Cerebellar cortex (tissue), 1 donor: ENCODE measurements around the gene AOPEP.
"Not testable (repeated sequence)": the region's sequence is repeated elsewhere in the genome, so short reads cannot be mapped to it uniquely, and the experiment has no call there.

Source experiments
- DNase-seq: peaks from one replicate; pipeline ENCODE4 v3.0.0-alpha.2; 2015; ENCODE audit warnings: low spot score

AOPEP gene

DNA sequence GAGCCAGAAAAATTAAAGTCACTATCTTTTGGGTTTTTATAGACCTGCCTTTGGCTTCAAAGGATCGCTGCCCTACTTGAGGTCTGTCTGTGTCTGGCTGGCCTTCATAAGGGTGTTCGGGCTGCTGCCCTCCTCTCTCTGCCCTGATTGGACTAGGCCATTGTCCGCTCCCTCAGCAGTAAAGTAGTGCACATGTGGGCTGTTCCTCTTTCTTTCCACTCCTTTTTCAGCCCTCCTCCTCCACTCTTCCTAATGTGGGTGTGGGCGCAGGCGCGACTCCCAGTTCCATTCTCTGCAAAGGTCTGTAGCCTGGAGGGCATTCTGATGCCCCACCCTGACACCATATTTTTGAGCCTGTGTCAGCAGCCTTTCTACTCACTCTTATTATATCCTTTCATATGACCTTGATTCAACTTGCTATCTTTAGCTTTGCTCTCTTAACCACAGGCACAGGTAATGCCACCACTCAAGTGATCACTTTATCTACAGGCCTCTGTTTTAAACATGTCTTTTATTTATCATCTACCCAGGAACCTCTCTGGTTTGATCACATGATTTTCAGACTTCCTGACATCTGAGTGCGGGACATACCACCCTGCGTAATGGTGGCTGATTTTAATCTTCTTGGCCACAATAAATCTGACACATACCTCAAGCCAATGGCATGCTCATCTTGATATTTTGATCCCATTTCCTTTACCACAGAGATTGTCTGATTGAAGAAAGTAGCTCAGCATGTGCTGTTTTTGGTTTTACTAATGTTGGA lies 144.5 kb downstream of the AOPEP start:
- DNase-seq = no peak

DNA sequence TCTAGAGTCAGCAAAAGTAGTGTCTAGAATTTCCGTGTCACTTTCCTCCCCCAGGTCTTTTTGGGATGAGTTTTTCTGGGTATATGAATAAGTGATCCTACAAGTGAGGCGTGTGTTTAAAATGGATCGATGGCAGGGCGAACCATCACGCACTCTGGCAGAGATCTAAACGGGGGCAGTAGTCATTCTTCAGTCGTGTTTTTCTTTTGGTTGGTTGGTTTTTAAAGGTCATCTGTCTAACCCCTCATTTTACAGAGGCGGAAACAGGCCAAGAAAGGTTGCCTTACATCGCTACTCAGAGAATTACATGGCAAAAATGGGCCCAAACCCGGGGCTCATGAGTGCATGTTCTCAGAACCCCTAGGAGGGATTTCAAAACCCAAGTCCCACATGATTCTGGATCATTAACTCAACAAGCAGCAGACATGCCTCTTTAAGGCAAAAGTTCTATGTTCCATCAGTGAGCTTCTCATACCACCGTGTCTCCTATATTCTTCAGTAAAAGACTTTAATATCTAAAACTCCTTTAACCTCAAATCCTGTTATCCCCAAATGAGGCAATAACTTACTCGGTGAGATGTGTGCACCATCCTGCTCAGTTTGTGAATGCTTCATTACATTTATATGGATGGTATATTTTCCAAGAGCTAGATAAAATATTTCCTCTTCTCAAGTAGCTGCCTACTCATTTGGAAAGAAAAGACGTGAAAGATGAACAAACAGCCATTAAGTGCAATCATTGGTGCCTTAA lies 145.8 kb downstream of the AOPEP start:
- DNase-seq = no peak

DNA sequence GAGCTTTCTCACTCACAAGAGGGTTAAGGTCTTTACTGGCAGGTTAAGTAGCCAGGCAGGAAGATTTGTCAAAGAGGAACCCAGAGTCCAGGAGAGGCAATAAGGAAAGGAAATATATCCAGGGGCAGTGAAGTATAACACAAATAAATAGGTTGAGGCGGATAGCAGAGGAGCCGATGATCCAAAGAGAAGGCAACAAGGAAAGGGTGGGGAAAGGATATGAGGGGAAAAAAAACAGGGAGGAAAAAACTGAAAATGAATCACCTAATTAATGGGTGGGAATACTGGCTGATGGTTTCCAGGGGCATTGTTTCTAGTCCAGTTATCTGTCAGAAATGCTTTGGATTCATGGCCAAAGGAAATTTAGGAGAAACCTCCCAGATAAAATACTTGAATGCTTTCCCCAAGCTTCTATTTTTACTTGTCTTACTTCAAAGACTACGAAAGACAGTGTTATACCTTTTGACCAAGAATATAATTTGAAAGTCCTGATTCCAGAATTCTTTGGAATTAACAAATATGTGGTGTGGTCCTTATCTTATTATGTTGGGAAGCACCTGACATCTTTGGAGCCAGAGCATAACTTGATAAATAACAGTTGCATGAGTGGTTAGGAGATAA lies 146.5 kb downstream of the AOPEP start:
- DNase-seq = no peak

DNA sequence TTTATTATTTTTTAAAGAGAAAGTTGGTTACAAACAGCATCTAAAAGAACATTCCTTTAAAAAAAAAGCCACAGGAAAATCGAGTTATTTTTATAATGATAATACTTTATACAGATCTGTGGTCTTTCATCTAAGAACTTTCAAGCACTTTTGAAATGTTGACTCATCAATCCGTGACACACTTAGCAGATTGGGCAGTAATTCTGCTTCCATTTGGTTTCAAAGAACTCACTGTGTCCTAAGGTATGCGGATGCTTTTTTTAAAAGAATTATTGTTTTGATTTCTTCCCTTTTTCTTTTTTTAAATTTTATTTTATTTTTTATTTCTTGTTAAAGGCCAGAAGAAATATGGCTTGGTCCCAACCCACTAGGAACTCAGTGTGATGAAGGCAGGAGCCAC lies 147.8 kb downstream of the AOPEP start:
- DNase-seq = no peak

DNA sequence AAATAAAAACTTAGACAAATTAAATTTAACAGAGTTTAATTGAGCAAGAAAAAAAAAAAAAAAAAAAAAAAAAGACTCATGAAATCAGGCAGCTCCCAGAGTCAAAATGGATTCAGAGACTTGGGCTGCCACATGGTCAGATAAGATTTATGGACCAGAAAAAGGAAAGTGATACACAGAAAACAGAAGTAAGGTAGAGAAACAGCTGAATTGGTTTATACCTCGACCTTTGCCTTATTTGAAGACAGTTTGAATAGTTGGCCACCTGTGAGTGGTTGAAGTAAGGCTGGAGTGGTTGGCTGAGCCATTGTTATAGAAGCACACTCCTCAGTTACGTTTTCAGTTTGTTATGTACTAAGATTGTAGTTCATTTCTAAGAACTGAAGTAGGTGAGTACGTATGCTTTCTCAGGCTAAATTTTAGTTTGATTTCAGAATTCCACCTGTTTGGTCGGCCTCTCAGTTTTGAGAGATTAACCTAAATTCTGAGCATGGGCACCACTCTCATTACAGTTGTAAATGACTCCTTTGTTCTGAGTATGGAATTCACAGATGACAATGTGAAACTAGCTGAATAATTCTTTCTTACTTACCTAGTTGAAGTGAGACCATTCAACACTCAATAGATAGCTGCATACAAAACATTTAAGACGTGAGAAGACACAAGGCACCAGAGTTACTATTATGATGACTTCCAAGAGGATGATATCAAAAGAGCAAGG lies 149.0 kb downstream of the AOPEP start:
- no peak for DNase-seq

DNA sequence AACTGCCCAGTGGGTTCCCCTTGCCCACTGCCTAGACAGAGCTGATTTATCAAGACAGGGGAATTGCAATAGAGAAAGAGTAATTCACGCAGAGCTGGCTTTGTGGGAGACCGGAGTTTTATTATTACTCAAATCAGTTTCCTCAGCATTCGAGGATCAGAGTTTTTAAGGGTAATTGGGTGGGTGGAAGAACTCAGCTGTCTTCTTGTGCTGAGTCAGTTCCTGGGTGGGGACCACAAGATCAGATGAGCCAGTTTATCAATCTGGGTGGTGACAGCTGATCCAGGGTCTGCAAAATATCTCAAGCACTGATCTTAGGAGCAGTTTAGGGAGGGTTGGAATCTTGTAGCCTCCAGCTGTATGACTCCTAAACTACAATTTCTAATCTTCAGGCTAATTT lies 152.3 kb downstream of the AOPEP start:
- not testable (repeated sequence) for DNase-seq

DNA sequence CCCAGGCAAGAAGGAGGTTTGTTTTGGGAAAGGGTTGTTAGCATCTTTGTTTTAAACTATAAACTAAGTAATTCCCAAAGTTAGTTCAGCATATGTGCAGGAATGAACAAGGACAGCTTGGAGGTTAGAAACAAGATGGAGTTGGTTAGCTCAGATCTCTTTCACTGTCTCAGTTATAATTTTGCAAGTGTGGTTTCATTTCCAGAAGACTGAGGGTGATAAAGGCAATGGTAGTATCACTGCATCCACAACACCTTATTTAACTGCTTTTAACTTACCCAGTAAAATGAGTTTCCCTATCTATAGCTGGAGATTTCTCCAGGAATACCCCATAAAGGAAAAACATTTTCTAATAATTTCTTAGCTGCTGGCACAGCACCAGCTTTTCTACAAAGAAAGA lies 152.7 kb downstream of the AOPEP start:
- no peak for DNase-seq

DNA sequence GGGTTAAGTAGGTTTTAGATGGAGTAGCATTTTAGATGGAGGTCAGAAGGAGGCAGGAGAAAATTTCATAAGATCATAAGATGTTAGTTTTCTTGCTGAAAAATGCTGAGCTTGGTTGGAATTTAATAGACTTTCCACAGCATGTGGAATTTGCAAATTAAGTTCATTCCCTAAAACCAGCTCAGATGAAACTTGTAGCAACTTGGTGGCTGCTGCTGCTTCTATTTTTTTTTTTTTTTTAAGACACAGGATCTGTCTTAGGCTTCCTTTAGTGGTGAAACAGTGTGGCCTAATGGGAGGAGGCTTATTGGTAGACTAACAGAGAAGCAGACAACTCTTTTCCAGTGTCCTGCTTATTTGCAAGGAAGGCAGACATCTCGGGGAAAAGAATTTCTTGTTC lies 154.5 kb downstream of the AOPEP start:
- DNase-seq = no peak

DNA sequence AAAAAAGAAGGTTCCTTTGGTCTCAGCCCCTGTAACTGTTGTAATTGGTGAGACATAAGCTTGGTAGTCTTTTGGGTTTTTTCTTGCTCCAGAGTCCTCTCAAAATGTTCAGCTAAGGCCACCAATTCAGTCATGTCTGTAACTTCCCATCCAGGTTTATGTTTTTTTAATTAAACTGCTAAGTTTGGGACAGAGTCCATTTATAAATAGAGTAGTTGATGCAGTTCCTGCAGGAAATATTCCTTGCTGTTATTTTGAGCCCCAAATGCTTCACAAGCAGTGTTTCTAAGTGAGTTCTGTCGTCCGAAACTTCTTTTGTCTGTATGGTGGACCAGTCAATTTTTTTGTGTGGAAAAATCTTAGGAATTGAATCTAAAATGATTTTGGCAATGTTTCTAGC lies 155.0 kb downstream of the AOPEP start:
- DNase-seq = no peak

DNA sequence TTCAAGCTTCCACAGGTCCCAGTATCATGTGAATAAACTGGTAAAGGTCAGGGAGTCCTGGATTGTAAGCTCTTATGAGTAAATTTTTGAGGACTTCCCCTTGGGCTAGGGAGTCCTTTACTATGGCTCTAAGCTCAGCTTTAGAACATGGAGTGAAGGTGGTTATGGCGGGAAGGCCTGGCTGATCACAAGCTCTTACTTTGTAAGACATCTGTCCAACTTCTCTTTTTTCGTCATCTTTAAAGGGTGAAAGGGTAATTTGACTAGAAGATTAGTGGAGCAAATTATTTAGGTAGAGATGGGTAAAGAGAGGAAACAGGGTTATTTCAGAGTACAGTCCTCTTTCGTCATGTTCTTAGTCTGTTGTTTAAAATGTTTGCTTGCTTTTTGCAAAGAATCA lies 155.4 kb downstream of the AOPEP start:
- DNase-seq = no peak

DNA sequence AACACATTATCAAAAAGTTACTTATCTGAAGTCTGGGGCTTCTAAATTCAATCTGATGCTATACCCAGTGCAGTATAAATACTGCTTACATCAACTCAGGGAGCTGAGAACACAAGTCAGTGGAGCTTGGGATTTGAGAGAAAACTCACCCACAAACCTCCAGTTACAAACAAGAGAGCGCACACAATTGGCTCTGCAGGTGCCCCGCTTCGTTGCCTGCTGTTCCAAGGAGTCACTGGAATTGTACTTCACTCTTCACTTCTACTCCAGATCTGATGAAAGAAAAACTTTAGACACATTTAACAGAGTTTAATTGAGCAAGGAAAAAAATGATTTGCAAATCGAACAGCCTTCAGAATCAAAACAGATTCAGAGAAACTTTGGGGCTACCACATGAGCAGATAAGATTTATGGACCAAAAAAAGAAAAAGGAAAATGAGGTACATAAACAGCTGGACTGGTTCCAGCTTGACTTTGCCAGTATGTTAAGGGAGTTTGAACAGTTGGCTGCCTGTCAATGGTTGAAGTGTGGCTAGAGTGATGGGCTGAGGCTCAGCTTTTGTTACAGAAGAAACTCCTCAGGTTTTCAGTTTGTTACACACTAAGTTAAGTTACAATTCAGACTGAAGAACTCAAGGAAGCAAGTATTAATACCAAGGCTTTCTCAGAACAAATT lies 156.6 kb downstream of the AOPEP start:
- no peak for DNase-seq

DNA sequence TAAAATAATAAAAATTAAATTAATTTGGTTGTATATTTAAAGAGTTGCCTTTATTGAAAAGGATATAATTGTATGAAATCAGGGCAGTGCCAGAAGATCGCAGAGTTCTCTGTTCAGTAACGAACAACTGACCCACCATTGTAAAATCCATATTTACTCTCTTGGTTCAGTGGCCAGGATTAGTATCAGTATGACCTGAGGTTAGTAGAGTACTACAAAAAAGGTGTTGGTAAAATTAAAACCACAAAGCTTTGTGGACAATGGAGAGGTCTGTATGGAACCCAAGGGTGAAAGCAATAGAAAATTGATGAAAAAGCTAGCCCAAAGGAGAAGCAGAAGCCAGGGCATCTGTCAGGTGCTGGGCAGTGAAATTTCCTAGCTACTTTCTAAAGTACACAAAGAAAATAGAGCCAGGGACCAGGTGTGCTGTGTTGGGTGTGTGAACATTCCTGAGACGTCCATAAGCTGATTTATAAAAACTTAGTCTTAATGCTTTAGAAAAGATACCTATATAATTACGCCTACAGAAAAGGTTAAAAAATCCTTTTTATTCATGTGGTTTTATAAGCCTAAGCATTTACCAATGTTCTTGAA lies 159.5 kb downstream of the AOPEP start:
- DNase-seq = no peak

DNA sequence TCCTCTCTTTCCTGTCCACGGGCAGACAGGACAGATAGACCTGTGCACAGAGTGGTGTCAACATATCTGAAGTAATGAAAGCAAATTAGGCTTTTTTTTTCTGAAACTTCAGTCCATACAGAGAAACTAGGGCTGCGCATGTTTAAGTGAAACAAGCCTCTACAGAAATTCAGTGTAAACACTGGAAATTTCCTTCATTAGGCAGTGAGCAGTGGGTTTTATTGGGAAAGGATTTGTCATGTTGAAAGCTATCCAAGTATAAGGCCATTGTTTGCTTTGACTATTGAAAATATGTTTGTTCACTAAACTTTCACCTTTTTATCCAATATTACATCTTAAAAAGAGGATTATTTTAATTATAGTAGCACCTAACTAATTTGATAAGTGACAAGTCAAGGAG lies 161.2 kb downstream of the AOPEP start:
- no peak for DNase-seq

DNA sequence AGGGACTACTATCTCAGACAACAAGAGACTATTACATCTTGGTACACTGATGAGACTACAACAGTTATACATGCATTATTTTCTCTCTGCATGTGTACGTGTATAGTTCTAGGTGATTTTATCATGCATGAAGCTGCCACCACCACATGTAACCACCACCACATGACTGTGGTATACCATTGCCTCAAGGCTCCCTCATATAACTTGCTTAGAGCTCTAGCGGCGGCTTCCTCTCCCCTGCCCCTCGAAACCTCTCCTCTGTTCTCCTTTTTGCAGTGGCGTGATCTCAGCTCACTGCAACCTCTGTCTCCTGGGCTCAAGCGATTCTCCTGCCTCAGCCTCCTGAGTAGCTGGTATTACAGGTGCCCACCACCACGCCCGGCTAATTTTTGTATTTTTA lies 162.3 kb downstream of the AOPEP start:
- DNase-seq = no peak

DNA sequence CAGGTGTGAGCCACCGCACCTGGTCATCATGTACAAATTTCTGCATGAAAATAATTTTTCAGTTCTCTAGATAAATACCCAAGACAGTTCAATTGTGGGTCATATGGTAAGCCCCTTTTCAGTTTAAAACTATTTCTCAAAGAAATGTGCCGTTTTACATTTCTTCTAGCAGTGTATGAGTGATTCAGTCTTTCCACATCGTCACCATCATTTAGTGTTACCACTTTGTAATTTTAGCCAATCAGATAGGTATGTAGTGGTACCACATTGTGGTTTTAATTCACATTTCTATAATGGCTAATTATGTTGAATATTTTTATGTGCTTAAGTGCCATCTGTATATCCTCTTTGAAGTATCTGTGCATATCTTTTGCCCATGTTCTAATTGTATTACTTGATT lies 163.1 kb downstream of the AOPEP start:
- DNase-seq = no peak

DNA sequence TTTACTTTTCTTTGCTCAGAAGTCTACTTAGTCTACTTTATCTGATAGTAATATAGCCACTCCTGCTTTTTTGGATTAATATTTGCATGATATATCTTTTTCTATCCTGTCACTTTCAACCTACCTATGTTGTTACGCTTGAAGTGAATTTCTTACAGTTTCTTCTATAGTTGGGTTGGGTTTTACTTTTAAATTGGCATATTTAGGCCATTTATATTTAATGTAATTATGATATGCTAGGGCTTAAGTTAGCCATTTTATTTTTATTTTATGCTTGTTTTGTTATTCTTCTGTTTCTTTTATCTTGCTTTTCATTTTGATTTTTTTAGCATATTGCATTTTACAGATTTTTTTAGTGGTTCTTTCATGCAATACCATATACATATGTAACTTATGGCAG lies 164.7 kb downstream of the AOPEP start:
- no peak for DNase-seq

DNA sequence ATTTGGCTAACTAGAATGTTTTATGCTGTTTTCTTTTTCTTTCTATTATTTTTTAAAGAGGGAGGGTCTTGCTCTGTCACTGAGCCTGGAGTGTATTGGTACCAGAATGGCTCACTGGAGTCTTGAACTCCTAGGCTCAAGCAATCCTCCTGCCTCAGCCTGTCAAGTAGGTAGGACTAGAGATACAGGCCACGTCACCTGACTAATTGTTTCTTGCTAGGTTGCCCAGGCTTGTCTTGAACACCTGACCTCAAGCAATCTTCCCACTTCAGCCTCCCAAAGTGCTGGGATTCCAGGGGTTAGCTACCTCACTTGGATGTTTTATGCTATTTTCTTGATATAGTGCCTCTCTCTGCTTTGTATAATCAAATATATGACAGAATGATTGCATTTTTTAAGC lies 166.2 kb downstream of the AOPEP start:
- DNase-seq = no peak

DNA sequence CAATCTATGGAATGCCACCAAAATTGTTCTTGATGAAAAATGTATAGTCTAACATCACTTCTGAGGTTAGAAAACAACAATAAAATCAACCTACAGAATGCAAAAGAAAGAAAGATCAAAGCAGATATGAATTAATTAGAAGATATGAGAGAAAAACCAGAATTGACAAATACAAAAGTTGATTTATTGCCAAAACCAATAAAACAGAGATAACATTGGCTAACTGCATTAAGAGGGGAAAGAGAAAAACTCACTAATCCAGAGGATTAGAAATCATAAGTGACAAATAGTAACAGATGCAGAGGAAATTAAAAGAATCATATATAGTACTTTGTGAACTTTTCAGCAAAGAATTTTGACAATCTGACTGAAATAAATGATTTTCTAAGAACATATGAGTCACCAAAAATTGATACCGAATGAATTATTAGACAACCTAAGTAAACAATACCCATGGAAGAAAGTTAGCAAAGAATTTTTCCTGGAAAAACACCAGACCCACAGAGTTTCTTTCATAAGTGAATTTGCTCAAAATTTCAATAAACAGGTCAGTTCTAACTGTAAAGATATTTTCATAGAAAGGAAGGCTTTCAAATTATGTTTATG lies 167.7 kb downstream of the AOPEP start:
- DNase-seq = no peak

DNA sequence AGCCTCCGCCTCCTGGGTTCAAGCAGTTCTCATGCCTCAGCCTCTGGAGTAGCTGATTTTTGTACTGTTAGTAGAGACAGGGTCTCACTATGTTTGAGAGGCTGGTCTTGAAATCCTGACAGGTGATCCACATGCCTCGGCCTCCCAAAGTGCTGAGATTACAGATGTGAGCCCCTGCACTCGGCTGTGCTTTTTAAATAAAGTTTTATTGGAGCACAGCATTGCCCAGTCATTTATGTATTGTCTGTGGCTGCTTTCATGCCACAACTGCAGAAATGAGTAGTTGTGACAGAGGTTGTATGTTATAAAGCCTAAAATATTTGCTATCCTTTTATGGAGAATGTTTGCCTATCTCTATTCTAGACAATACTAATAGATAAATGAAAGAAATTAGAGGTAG lies 169.2 kb downstream of the AOPEP start:
- no peak for DNase-seq

DNA sequence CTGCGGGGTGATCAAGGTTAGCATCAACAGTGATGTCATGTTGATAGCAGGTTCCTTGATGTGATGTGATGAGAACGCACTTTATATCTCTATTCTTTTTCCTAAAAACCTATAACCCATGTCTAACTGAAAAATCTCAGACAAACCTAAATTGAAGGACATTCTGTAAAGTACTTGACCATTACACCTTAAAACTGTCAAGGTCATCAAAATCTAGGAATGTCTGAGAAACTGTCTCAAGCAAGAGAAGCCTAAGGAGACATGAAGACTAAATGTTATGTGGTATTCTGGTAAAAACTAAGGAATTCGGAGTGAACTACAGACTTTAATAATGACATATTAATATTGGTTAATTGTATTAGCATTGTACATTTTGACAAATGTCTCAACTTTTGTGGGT lies 170.0 kb downstream of the AOPEP start:
- no peak for DNase-seq
